C4-2B (cell line): ENCODE data around the gene KRTDAP.

Source experiments
- CTCF ChIP-seq: fragments of 450-650 bp; conservative IDR thresholded peaks from 2 replicates; pipeline ENCODE4 v1.5.1; 2017; ENCODE audit warnings: mild to moderate bottlenecking
- ZFX ChIP-seq: fragments of 450-650 bp; IDR thresholded peaks from 2 replicates; pipeline ENCODE4 v1.6.1; 2017

- TF ChIP-seq CTCF (peak; percentile 74), ZFX (no peak)
Observed at GRCh38 chr19:35468637-35469036, 21.6 kb downstream of the KRTDAP start.
